Stimulated activated CD4-positive, alpha-beta T cell treated with anti-CD3 and anti-CD28 coated beads, Interleukin-15, amount 100 ng/mL, for 24 hours (primary cell): ENCODE results near the gene UGT2B28.
"Not testable (repeated sequence)": the region's sequence is repeated elsewhere in the genome, so short reads cannot be mapped to it uniquely, and the experiment has no call there.

ENCODE experiments used
- DNase-seq: peaks from one replicate; pipeline ENCODE4 v3.0.0-alpha.2; 2020

Gene UGT2B28

DNA sequence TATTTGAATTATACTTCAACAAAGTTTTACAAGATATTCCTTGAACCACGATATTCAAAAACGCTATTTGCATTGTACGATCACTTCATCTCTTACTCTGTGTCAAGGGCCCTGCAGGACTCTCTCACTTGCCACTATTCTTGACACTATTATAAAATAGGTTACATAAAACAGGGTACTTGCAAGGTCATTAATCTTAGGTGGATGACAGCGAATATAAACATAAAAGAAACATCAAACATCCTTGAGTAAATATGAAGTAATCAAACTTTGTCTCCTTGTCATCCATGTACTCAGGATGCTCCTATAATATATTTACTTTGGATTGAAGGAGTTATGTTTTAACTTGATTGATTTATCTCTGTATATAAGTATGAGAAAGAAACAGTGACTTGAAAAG, at the start of gene UGT2B28:
UGT2B28 (plus strand) TSS at position 395 of the 400 bp plus-strand sequence. CDS start 26 bp downstream, outside the sequence.
- DNase-seq, result not testable (repeated sequence)

DNA sequence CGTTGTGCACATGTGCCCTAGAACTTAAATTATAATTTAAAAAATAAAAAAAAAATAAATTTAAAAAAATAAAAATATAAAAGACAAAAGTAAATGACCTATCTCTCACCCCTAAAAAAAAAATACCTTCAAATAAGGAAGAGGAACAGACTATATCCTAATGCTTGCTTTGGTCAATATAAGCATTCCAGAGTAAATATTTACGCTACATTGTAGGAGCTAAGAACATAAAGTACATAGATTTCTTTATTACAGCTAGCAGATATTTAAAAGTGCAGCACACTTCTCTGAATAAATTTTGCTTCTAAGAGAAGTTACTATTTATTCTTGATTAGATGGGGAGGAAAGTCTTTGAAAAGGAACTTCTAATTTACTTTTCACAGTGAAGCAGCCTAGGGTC, 41.2 kb upstream of the UGT2B28 start:
- no peak for DNase-seq

DNA sequence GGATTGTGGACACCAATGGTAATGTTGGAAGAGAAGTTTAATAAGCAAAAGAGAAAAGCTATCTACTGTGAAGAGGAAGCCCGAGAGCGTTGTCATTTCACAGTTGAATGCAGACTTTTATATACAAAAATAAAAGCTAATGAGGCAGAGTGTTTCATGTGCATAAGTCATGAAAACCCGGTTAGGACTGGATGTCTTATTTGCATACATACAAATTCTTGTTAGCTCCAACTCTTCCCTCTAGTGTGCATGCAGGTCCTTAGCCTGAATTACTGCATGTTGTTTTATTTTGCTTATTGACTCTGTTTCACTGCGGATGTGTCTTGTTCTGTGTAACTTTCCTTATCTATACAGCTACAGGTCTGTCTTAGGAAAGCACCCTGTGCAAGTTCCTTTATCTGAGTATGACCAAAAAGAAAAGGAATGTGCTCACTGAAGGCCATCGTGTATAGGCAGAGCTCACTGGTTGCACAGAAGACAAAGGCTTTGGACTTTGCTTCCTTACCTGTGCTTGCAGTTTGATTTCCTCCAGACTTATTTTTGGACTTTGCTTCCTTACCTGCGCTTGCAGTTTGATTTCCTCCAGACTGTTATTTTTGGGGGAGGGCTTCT, 40.6 kb upstream of the UGT2B28 start:
- no peak for DNase-seq

- not testable (repeated sequence) for DNase-seq
Observed at GRCh38 chr4:69240787-69241186, 39.5 kb upstream of the UGT2B28 start.

DNA sequence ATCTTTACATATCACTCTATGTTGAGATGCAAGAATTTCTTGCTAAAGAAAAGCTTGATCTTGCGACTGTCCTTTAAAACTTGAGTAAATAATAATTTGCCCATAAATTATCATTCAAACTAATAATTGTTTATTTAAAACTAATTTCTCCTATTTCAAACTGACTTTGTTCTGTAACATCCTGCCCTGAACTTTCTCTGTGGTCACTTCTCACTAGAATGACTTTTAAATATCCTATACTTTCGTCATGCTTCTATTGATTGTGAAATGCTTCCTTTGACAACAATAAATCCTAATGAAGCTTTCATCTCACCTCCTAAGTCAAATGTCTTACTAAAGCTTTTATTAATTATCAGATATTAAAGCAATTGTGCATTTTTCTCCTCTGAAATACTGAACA, 38.5 kb upstream of the UGT2B28 start:
- not testable (repeated sequence) for DNase-seq

DNA sequence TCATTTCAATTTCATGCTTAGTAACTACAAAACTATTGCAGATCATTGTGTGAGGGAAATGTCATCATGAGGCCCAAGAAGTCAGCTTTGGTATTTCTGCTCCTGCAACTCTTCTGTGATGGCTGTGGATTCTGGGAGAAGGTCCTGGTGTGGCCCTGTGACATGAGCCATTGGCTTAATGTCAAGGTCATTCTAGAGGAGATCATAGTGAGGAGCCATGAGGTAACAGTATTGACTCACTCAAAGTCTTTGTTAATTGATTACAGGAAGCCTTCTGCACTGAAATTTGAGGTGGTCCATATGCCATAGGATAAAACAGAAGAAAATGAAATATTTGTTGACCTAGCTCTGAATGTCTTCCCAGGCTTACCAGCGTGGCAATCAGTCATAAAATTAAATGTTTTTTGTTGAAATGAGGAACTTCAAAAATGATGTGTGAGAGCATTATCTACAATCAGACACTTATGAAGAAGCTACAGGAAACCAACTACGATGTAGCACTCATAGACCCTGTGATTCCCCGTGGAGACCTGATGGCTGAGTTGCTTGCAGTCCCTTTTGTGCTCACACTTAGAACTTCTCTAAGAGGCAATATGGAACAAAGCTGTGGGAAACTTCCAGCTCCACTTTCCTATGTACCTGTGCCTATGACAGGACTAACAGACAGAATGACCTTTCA, 37.6 kb upstream of the UGT2B28 start:
- DNase-seq, result not testable (repeated sequence)

GRCh38 chr4:69250884-69251283, 29.4 kb upstream of the UGT2B28 start:
- not testable (repeated sequence) for DNase-seq

GRCh38 chr4:69253147-69253772, 27.0 kb upstream of the UGT2B28 start:
- DNase-seq, result not testable (repeated sequence)

DNA sequence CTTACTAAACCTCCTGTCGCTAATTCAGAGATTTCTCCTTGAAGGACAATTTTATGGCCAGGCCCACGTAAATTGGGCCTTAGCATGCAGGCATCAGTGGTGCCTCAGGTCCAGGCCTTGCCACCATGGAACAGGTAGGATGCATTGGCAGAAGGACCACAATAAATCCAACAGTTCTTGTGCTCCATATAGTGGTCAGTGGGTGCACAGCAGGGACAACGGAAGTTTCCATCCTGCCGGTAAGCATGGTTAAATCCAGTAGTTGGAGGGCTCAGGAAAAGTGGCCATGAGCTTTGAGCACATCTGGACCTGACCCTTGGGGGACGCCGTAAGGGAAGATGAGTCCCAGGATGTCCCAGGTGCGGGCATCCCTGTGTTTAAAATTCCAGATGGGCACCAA, 11.7 kb upstream of the UGT2B28 start:
- DNase-seq, result not testable (repeated sequence)

DNA sequence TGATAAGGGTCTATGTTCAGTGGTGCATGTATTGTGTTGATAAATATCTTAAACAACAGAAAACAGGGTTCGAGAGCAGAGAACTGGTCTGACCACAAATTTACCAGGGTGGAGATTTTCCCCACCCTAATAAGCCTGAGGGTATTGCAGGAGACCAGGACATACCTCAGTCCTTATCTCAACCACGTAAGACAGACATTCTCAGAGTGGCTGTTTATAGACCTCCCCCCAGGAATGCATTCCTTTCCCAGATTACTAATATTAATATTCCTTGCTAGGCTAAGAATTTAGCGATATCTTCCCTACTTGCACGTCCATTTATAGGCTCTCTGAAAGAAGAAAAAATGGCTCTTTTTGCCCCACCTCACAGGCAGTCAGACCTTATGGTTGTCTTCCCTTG, 16.1 kb downstream of the UGT2B28 start:
- not testable (repeated sequence) for DNase-seq

DNA sequence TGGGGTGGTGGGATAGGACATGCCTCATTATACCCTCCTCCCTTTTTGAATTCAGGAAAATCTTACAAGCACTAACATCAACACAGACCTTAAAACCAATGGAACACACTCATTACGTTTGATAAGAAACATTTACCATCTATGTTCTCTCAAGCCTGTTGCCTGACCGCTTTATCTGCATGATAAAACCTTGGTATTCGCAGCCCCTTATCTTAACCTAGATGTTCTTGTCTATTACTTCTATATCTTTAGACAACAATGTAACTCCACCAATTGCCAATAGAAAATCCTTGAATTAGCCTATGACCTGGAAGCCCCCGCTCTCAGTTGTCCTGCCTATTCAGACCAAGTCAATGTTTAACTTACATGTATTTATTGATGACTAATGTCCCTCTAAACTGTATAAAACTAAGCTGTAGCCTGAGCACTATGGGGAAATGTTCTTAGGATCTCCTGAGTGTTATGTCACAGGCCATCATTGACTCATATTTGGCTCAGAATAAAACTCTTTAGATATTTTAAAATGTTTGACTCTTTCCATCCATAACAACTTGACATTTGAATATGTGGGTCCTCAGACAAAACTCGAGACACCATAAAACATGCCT, 28.3 kb downstream of the UGT2B28 start:
- DNase-seq, result not testable (repeated sequence)

DNA sequence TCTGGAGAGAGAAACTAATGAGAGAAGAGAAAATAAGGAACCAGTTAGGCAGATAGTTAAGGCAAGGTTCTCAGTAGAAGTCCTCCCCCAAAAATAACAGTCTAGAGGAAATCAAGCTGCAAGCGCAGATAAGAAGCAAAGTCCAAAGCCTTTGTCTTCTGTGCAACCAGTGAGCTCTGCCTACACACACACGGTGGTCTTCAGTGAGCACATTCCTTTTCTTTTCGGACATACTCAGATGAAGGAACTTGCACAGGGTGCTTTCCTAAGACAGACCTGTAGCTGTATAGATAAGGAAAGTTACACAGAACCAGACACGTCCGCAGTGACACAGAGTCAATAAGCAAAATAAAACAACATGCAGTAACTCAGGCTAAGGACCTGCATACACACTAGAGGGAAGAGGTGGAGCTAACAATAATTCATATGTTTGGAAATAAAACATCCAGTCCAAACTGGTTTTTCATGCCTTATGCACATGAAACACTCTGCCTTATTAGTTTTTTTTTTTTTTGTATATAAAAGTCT, 29.3 kb downstream of the UGT2B28 start:
- DNase-seq, result not testable (repeated sequence)

DNA sequence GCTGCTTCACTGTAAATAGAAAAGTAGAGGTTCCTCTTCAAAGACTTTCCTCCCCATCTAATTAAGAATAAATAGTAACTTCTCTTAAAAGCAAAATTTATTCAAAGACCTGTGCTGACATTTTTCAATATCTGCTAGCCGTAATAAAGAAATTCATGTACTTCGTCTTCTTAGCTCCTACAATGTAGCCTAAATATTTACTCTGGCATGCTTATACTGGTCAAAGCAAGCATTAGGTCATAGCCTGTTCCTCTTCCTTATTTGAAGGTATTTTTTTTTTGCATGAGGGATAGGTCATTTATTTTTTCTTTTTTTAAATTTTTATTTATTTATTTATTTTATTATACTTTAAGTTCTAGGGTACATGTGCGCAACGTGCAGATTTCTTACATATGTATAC, 30.0 kb downstream of the UGT2B28 start:
- not testable (repeated sequence) for DNase-seq

- peak; percentile 2 for DNase-seq
Observed at GRCh38 chr4:69317669-69318298, 37.5 kb downstream of the UGT2B28 start.

DNA sequence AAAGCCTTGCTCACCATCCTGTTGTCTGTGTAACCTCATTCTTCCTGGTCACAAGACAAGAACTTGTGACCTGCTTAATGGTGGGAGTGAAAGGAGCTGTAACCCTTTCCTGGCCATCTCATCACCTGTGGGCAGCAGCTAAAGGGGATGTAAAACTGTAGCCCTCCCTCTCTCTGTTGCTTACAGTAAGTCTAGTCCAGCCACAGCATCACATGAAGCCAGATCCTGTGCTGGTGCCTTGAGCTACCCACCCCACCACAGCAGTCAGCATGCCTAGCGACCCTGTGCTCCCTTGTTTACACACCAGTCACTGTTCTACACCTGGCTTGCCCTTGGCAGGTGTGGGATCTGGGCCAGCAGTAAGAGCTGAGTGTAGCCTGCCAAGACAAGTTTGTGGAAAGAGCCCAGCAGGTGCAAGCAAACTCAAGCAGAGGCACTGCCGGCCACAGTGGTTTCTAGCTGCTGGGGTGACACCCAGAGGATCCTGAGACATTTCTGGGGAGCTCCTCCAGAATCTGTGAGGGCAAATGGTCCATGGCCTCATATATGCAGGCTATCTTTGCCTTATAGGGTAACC, 41.0 kb downstream of the UGT2B28 start:
- DNase-seq, result no peak

DNA sequence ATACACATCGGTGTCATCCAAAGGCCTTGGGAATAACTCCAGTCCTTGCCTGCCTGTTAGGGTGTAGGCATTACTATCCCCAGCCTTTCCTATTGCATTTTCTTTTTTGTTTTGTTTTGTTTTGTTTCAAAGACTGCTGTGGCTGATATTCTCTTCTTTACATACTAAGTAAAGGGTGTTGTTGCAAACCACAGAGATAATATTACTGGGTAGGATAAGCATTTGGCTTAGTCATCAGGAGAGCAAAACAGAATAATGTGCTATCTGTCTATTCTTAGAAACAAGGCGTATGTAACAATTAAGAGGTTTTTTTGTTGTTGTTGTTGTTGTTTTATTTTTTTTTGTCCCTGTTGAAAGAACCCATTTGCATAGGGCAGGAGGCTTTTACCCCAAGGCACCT, 41.8 kb downstream of the UGT2B28 start:
- no peak for DNase-seq

- no peak for DNase-seq
Observed at GRCh38 chr4:69323284-69323683, 43.0 kb downstream of the UGT2B28 start.

DNA sequence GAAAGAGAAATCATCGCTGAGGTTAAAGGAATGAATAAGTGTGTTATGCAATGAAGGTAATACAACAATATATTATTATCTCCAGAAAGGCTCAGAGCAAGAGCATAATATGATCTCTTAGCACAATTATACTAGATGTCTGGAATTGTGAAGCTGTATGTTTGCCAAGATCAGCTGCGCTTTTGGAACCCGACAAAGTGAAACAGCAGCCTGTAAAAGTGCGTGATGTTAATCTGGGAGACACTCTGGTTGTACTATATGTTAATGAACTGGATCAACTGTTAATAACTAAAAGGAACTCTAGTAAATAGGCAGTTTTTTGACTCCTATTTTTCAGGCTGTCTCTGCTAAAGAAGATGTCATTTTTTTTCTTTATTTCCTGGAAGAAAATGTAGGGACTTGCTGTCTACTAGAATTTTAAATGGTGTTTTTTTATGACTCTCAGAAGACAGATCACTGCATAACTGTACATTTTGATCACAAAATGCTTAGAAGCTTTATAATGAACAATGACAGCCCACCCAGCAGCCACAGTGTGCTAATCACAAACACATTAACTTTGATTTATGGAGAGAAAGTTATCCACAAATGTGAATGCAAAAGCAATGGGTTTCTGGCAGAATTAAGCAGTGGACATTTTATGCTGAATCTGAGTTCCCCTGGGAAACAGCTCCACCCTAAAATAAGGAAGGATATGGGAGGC, 50.2 kb downstream of the UGT2B28 start:
- no peak for DNase-seq

DNA sequence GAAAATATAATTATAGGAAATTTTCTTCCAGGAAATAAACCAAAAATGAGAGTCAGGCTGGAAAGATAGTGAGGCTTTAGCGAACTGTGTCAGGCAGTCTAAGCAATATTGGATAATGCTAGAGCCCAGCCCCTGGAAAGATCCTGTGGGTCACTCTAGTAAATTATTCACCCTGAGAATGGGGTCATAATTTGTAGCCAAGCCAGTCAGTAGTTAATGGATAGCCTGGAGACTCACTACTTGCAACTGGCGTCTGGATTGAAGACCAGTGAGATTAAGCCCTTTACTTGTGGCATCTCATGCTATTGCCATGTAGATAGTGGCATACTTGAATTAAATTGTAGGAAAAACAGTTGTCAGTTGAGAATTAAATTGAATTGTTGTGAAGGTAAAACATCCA, 51.0 kb downstream of the UGT2B28 start:
- DNase-seq, result not testable (repeated sequence)

DNA sequence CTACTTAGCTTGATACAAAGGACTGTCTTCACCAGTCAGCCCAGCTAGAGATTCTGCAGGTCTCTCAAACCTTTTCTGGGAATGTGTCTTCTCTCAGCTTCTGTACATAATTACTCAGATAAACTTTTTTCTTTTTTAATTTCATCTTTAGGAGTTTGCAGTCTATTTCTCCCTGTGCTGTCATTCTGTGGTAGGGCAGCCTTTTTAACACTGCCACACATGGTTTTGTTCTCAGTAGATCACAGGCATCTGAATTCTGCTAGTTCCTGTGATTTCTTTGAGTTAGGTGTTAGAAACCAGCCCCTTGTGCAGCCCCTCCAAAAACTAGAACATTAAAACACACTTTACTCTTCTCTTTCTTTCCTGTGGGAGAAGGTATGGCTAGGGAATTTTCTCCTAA, 55.2 kb downstream of the UGT2B28 start:
- not testable (repeated sequence) for DNase-seq

GRCh38 chr4:69343114-69343513, 62.8 kb downstream of the UGT2B28 start:
- DNase-seq, result not testable (repeated sequence)
